ENCODE measurements around the gene KRTAP22-2.

Gene KRTAP22-2

DNA sequence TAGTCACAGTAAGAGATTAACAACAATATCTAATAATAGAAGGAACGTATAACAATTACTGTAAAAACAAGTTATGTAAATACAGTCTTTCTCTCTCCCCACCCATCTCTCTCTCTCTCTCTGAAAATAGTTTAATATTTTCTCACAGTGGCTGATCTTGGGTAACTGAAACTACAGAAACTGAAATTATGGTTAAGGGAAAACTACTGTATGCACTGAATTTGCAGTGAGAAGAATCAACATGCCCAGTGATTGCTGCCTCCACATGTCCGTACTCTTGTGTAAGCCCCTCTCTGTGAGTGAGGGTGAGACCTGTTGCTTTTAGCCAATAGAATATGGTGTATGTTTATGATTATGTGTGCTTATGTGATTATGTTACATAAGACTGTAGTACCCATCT lies 21.9 kb upstream of the KRTAP22-2 start:
- Histone ChIP-seq H3K4me1 (ENCODE audit: control insufficient read depth, insufficient read depth, low read length) (no peaks in the 10 kb centered on the region), H3K9ac (ENCODE audit: low read length) (no peak overlapping the region), H3K4me3 (ENCODE audit: low read length) (no peak overlapping the region), H3K36me3 (ENCODE audit: control insufficient read depth, insufficient read depth, low read length) (no peaks in the 10 kb centered on the region), H3K27me3 (ENCODE audit: control insufficient read depth, insufficient read depth, low read length) (no peaks in the 10 kb centered on the region), H3K9me3 (ENCODE audit: control insufficient read depth, low read length) (no peaks in the 10 kb centered on the region)

- no peak overlapping the region for H3K4me3 ChIP-seq (ENCODE audit: low read length)
- H3K36me3 ChIP-seq (ENCODE audit: control insufficient read depth, insufficient read depth, low read length), result no peaks in the 10 kb centered on the region
- H3K27me3 ChIP-seq (ENCODE audit: control insufficient read depth, insufficient read depth, low read length), result no peaks in the 10 kb centered on the region
- H3K4me1 ChIP-seq (ENCODE audit: control insufficient read depth, insufficient read depth, low read length), result no peaks in the 10 kb centered on the region
- H3K9ac ChIP-seq (ENCODE audit: low read length), result no peak overlapping the region
- H3K9me3 ChIP-seq (ENCODE audit: control insufficient read depth, low read length), result no peaks in the 10 kb centered on the region
These were observed 15.8 kb upstream of the KRTAP22-2 start for GRCh38 chr21:30605968-30606367.

DNA sequence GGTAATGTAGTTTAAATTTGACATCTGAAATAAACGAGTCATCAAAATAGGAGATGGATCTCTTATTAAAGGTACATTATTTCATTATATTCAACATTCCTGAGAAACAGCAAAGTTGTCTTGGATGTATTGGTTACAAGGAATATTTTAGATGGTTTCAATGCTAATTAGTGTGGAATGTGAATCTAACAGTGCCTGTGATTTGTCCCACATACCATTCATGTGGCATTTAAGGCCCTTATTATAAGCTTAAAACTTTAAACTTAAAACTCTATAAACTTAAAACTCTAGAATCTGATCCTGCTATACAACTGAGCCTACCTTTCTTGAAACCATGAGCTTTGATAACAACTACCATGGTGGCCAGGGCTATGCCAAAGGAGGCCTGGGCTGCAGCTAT lies 10.6 kb upstream of the KRTAP22-2 start, which contains the start of gene KRTAP22-1:
TSS of gene KRTAP22-1 (plus strand) at position 301 of the 400 bp plus-strand sequence.
- H3K36me3 ChIP-seq (ENCODE audit: control insufficient read depth, insufficient read depth, low read length), result no peaks in the 10 kb centered on the region
- H3K4me1 ChIP-seq (ENCODE audit: control insufficient read depth, insufficient read depth, low read length), result no peaks in the 10 kb centered on the region
- H3K9ac ChIP-seq (ENCODE audit: low read length), result no peak within 1 kb of the TSS
- H3K9me3 ChIP-seq (ENCODE audit: control insufficient read depth, low read length), result no peaks in the 10 kb centered on the region
- H3K4me3 ChIP-seq (ENCODE audit: low read length), result no peak within 1 kb of the TSS
- H3K27me3 ChIP-seq (ENCODE audit: control insufficient read depth, insufficient read depth, low read length), result no peaks in the 10 kb centered on the region

DNA sequence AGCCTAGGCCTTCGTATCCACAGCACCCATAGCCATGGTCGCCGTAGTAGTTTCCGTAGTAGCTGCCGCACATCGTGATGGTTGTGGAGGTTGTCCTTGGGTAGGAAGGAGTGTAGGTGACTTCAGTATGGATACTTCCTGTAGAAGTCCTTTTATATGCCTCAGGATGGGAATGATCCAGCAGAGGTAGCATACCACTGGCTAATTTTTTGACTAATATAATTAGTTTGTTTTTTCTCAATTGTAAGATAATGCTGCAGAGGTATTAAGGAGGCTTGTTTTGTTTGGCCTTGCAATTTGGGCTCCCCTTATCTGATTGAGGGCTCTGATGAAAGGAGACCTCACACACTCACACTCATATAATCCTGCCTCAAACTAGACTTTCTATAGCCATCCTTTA lies 8.6 kb upstream of the KRTAP22-2 start, which contains the start of gene KRTAP6-2:
TSS of gene KRTAP6-2 (minus strand) at position 101 of the 400 bp plus-strand sequence. CDS start at position 73, 28 bp downstream.
- Histone ChIP-seq H3K27me3 (ENCODE audit: control insufficient read depth, insufficient read depth, low read length) (no peaks in the 10 kb centered on the region), H3K4me3 (ENCODE audit: low read length) (no peak within 1 kb of the TSS), H3K9me3 (ENCODE audit: control insufficient read depth, low read length) (no peaks in the 10 kb centered on the region), H3K4me1 (ENCODE audit: control insufficient read depth, insufficient read depth, low read length) (no peaks in the 10 kb centered on the region), H3K36me3 (ENCODE audit: control insufficient read depth, insufficient read depth, low read length) (no peaks in the 10 kb centered on the region), H3K9ac (ENCODE audit: low read length) (no peak within 1 kb of the TSS)

- H3K27me3 ChIP-seq (ENCODE audit: control insufficient read depth, insufficient read depth, low read length), result no peaks in the 10 kb centered on the region
- H3K9me3 ChIP-seq (ENCODE audit: control insufficient read depth, low read length), result no peaks in the 10 kb centered on the region
- no peak within 1 kb of the TSS for H3K4me3 ChIP-seq (ENCODE audit: low read length)
- no peak within 1 kb of the TSS for H3K9ac ChIP-seq (ENCODE audit: low read length)
- no peaks in the 10 kb centered on the region for H3K4me1 ChIP-seq (ENCODE audit: control insufficient read depth, insufficient read depth, low read length)
- H3K36me3 ChIP-seq (ENCODE audit: control insufficient read depth, insufficient read depth, low read length), result no peaks in the 10 kb centered on the region
These were observed 1.9 kb upstream of the KRTAP22-2 start, which contains the start of gene KRTAP6-3 for GRCh38 chr21:30592140-30592539. Gene KRTAP6-3 (plus strand): TSS chr21:30592440. CDS start chr21:30592446, 6 bp downstream.

DNA sequence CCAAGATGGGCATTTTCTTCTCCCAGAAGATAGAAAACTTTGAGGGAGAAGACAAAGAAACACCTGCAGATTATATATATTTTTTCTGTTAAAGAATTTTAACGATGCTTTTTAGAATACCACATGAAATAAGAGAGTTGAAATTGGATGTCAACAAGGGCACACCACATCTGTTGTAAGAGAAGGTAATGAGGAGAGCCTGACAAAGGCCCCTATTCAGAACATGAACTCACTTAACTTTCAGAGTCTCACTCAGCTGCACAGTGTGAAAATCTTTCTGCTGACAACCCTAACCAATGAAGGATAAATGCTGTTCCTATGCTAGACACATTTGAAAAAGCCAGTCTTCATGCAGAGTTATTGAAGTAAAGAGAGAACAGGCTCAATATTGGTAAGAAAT lies 7.3 kb downstream of the KRTAP22-2 start:
- Histone ChIP-seq H3K4me1 (ENCODE audit: control insufficient read depth, insufficient read depth, low read length) (no peaks in the 10 kb centered on the region), H3K9me3 (ENCODE audit: control insufficient read depth, low read length) (no peaks in the 10 kb centered on the region), H3K4me3 (ENCODE audit: low read length) (no peak overlapping the region), H3K9ac (ENCODE audit: low read length) (no peak overlapping the region), H3K27me3 (ENCODE audit: control insufficient read depth, insufficient read depth, low read length) (no peaks in the 10 kb centered on the region), H3K36me3 (ENCODE audit: control insufficient read depth, insufficient read depth, low read length) (no peaks in the 10 kb centered on the region)

- no peaks in the 10 kb centered on the region for H3K27me3 ChIP-seq (ENCODE audit: control insufficient read depth, insufficient read depth, low read length)
- no peak overlapping the region for H3K9ac ChIP-seq (ENCODE audit: low read length)
- no peak overlapping the region for H3K4me3 ChIP-seq (ENCODE audit: low read length)
- no peaks in the 10 kb centered on the region for H3K36me3 ChIP-seq (ENCODE audit: control insufficient read depth, insufficient read depth, low read length)
- H3K4me1 ChIP-seq (ENCODE audit: control insufficient read depth, insufficient read depth, low read length), result no peaks in the 10 kb centered on the region
- no peaks in the 10 kb centered on the region for H3K9me3 ChIP-seq (ENCODE audit: control insufficient read depth, low read length)
These were observed 10.1 kb downstream of the KRTAP22-2 start for GRCh38 chr21:30580132-30580531.

- Histone ChIP-seq H3K4me1 (ENCODE audit: control insufficient read depth, insufficient read depth, low read length) (no peaks in the 10 kb centered on the region), H3K9me3 (ENCODE audit: control insufficient read depth, low read length) (no peaks in the 10 kb centered on the region), H3K9ac (ENCODE audit: low read length) (no peak overlapping the region), H3K4me3 (ENCODE audit: low read length) (no peak overlapping the region), H3K36me3 (ENCODE audit: control insufficient read depth, insufficient read depth, low read length) (no peaks in the 10 kb centered on the region), H3K27me3 (ENCODE audit: control insufficient read depth, insufficient read depth, low read length) (no peaks in the 10 kb centered on the region)
These were observed 10.9 kb downstream of the KRTAP22-2 start for GRCh38 chr21:30579346-30579745.

DNA sequence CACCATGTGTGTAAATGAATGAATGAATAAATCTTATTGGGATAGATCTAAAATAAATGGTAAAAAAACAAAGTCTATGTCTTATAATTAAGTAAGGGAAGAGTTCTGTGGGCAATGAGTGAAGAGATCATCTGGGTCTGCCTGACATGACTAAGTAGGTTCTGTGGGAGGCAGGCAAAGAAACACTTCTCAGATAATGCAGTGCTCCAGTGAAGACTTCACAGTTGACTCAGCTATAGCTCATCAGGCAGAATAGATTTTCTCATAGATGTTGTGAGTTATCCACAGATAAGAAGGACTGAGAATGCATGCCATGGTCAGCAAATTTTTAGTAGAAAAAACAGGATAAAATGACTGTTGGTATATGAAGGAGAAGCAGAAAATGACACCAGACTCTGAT lies 12.4 kb downstream of the KRTAP22-2 start:
- Histone ChIP-seq H3K36me3 (ENCODE audit: control insufficient read depth, insufficient read depth, low read length) (no peaks in the 10 kb centered on the region), H3K27me3 (ENCODE audit: control insufficient read depth, insufficient read depth, low read length) (no peaks in the 10 kb centered on the region), H3K9ac (ENCODE audit: low read length) (no peak overlapping the region), H3K4me1 (ENCODE audit: control insufficient read depth, insufficient read depth, low read length) (no peaks in the 10 kb centered on the region), H3K4me3 (ENCODE audit: low read length) (no peak overlapping the region), H3K9me3 (ENCODE audit: control insufficient read depth, low read length) (no peaks in the 10 kb centered on the region)

- Histone ChIP-seq H3K9me3 (ENCODE audit: control insufficient read depth, low read length) (no peaks in the 10 kb centered on the region), H3K4me3 (ENCODE audit: low read length) (no peak overlapping the region), H3K4me1 (ENCODE audit: control insufficient read depth, insufficient read depth, low read length) (no peaks in the 10 kb centered on the region), H3K9ac (ENCODE audit: low read length) (no peak overlapping the region), H3K27me3 (ENCODE audit: control insufficient read depth, insufficient read depth, low read length) (no peaks in the 10 kb centered on the region), H3K36me3 (ENCODE audit: control insufficient read depth, insufficient read depth, low read length) (no peaks in the 10 kb centered on the region)
These were observed 22.6 kb downstream of the KRTAP22-2 start for GRCh38 chr21:30567617-30568016.

DNA sequence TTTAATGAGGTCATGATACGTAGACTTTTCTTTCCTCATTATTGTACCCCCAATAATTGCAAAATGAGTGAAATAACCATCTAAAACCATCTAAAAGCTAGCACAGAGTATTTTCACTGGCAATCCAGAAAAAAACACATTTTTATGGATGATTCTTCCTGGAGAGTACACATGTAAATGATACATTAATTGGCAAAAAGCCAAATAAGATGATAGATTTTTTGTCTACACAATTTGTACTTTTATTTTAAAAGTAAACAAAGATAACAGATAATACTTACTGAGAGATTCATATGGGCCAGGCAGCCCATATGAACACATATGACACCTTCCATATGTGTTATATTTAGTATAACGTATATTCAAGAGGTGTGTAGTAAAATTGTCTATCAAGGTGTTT lies 26.6 kb downstream of the KRTAP22-2 start:
- no peak overlapping the region for H3K4me3 ChIP-seq (ENCODE audit: low read length)
- no peak overlapping the region for H3K9ac ChIP-seq (ENCODE audit: low read length)
- no peaks in the 10 kb centered on the region for H3K9me3 ChIP-seq (ENCODE audit: control insufficient read depth, low read length)
- H3K27me3 ChIP-seq (ENCODE audit: control insufficient read depth, insufficient read depth, low read length), result no peaks in the 10 kb centered on the region
- no peaks in the 10 kb centered on the region for H3K4me1 ChIP-seq (ENCODE audit: control insufficient read depth, insufficient read depth, low read length)
- H3K36me3 ChIP-seq (ENCODE audit: control insufficient read depth, insufficient read depth, low read length), result no peaks in the 10 kb centered on the region

GRCh38 chr21:30563072-30563471 lies 27.1 kb downstream of the KRTAP22-2 start:
- no peaks in the 10 kb centered on the region for H3K4me1 ChIP-seq (ENCODE audit: control insufficient read depth, insufficient read depth, low read length)
- H3K9ac ChIP-seq (ENCODE audit: low read length), result no peak overlapping the region
- no peaks in the 10 kb centered on the region for H3K36me3 ChIP-seq (ENCODE audit: control insufficient read depth, insufficient read depth, low read length)
- no peak overlapping the region for H3K4me3 ChIP-seq (ENCODE audit: low read length)
- no peaks in the 10 kb centered on the region for H3K27me3 ChIP-seq (ENCODE audit: control insufficient read depth, insufficient read depth, low read length)
- H3K9me3 ChIP-seq (ENCODE audit: control insufficient read depth, low read length), result no peaks in the 10 kb centered on the region

GRCh38 chr21:30561957-30562356 lies 28.2 kb downstream of the KRTAP22-2 start:
- no peaks in the 10 kb centered on the region for H3K27me3 ChIP-seq (ENCODE audit: control insufficient read depth, insufficient read depth, low read length)
- H3K4me1 ChIP-seq (ENCODE audit: control insufficient read depth, insufficient read depth, low read length), result no peaks in the 10 kb centered on the region
- no peaks in the 10 kb centered on the region for H3K36me3 ChIP-seq (ENCODE audit: control insufficient read depth, insufficient read depth, low read length)
- H3K4me3 ChIP-seq (ENCODE audit: low read length), result no peak overlapping the region
- H3K9ac ChIP-seq (ENCODE audit: low read length), result no peak overlapping the region
- H3K9me3 ChIP-seq (ENCODE audit: control insufficient read depth, low read length), result no peaks in the 10 kb centered on the region
